WI38 (cell line): ENCODE measurements around the gene MOB3A.

Experiments
- H3K4me3 ChIP-seq: 2 replicates; pipeline ENCODE4 v1.5.1; 2011; ENCODE audit warnings: low read depth, mild to moderate bottlenecking, control low read depth, low read length
- CTCF ChIP-seq: IDR thresholded peaks from 2 replicates; pipeline ENCODE4 v1.5.1; 2012; ENCODE audit warnings: low read depth, mild to moderate bottlenecking, control low read depth, low read length

Gene MOB3A

GRCh38 chr19:2122982-2123381 is 26.9 kb upstream of the MOB3A start:
- H3K4me3 ChIP-seq, result no peak overlapping the region
- no peak for TF ChIP-seq CTCF

- H3K4me3 ChIP-seq, result no peak overlapping the region
- no peak for TF ChIP-seq CTCF
These were observed 26.1 kb upstream of the MOB3A start for GRCh38 chr19:2122251-2122650.

DNA sequence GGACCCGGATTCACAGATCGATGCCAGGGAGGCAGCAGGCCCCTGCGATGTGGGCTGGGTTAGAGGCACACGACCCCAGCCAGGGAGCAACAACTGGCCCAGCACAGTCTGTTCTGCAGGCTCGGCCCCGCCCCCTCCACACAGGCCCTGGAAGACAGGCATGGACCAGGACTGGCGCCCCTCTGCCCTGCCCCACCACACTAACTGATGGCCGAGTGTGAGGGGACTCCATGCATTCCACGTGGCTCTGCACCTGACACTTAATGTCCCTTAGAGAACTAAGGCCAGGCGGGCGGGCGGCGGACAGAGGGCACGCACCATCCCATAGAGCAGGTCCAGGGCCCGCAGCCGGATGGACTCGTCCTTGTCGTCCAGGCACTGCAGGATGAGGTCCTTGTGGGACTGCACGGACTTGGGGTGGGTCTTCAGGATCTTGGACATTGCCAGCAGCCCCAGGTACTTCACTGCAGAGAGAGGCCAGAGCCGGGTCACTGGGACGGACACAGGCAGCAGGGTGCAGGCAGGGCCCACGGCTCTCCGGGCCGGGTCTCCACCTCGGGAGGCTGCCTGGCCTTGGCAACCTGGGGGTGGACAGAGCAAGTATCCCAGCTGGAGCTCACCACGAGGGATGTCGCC is 25.4 kb upstream of the MOB3A start:
- H3K4me3 ChIP-seq, result no peak overlapping the region
- TF ChIP-seq CTCF, result no peak

DNA sequence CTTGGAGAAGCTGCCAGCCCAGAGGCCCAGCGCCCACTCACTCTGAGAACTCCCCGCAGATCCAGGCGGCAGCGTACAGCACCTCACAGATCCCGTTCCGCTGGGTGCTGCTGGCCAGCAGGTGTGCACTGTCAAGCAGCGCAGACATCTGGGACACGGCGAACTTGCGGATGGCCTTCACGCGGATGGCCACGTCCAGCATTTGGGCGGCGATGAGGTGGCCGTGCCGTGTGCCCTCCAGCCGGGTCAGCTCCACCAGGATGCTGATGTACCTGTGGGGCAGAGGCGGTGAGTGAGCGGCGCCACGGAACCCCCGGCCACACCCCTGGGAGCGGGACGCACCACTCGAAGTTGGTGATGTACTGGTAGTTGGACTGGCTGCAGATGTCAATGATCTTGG is 24.7 kb upstream of the MOB3A start:
- H3K4me3 ChIP-seq, result no peak overlapping the region
- TF ChIP-seq CTCF, result no peak

- no peak for TF ChIP-seq CTCF
- no peak overlapping the region for H3K4me3 ChIP-seq
These were observed 24.0 kb upstream of the MOB3A start for GRCh38 chr19:2119921-2120785.

DNA sequence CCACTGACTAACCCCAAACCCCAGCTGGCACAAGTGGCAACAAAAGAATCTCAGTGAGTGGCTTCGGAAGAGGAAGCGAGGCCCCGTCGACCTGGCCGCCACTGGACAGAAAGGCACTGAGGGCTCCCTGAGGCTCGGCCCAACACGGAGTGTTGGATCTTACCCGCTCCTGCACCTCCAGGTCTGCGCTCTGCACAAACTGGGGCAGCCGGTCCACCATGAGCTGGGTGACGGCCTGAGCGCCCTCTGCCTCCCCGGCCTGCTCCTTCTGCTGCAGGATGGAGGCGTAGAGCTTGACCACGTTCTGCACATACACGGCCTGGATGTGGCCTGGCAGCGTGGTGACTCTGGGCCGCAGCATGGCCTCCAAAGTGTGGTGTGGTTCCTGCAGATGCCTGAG is 22.3 kb upstream of the MOB3A start:
- no peak overlapping the region for H3K4me3 ChIP-seq
- no peak for TF ChIP-seq CTCF
